ENCODE data around the gene SBF1. TPM values are rescaled to one million over a fixed set of nuclear protein-coding genes. Genes with fewer than 3 reads are reported as not detected.
"Not testable (repeated sequence)": the region's sequence is repeated elsewhere in the genome, so short reads cannot be mapped to it uniquely, and the experiment has no call there.

Gene SBF1
- total RNA-seq, 1 experiment from 2014 or later = 97.2 TPM

GRCh38 chr22:50521710-50522109 is 46.9 kb upstream of the SBF1 start:
- intact Hi-C loops (cut with micrococcal nuclease; ENCODE audit: unreplicated experiment) = no loop called here
- Histone ChIP-seq H3K36me3 (ENCODE audit: insufficient read depth, low read length, poor library complexity, severe bottlenecking) (peaks cover 69% of the 10 kb centered on the region), H3K27ac (ENCODE audit: low read depth, low read length, poor library complexity, severe bottlenecking) (no peak overlapping the region), H3K4me1 (ENCODE audit: insufficient read depth, low read length, poor library complexity, severe bottlenecking) (peaks cover 12% of the 10 kb centered on the region), H3K27me3 (replicated peaks; ENCODE audit: insufficient read depth, low read depth, low read length, poor library complexity) (no peaks in the 10 kb centered on the region), H3K9me3 (ENCODE audit: low read depth, low read length, poor library complexity, severe bottlenecking) (no peaks in the 10 kb centered on the region), H3K4me3 (ENCODE audit: low read depth, low read length, poor library complexity, severe bottlenecking) (no peak overlapping the region)
- POLR2A ChIA-PET (ENCODE audit: low non-redundant PET) = no interaction called here
- DNase-seq (ENCODE audit: low spot score) = no peak
- CTCF ChIA-PET = no interaction called here
- no TSS peak for BruUV-seq (replicated peaks)
- no peak for TF ChIP-seq EZH2 (IDR thresholded peaks at IDR 0.05; ENCODE audit: borderline replicate concordance, low read depth, low read length, poor library complexity, severe bottlenecking)
- no peak for TF ChIP-seq CTCF (conservative IDR thresholded peaks at IDR 0.05; ENCODE audit: low read depth, low read length)

- ChIA-PET CTCF (no interaction called here), POLR2A (ENCODE audit: low non-redundant PET) (no interaction called here)
- no peaks in the 10 kb centered on the region for H3K27me3 ChIP-seq (replicated peaks; ENCODE audit: insufficient read depth, low read depth, low read length, poor library complexity)
- intact Hi-C loops (cut with micrococcal nuclease; ENCODE audit: unreplicated experiment) = no loop called here
- H3K27ac ChIP-seq (ENCODE audit: low read depth, low read length, poor library complexity, severe bottlenecking) = no peak overlapping the region
- peaks cover 72% of the 10 kb centered on the region for H3K36me3 ChIP-seq (ENCODE audit: insufficient read depth, low read length, poor library complexity, severe bottlenecking)
- H3K4me3 ChIP-seq (ENCODE audit: low read depth, low read length, poor library complexity, severe bottlenecking) = no peak overlapping the region
- H3K9me3 ChIP-seq (ENCODE audit: low read depth, low read length, poor library complexity, severe bottlenecking) = no peaks in the 10 kb centered on the region
- peaks cover 9% of the 10 kb centered on the region for H3K4me1 ChIP-seq (ENCODE audit: insufficient read depth, low read length, poor library complexity, severe bottlenecking)
- no peak for DNase-seq (ENCODE audit: low spot score)
- TF ChIP-seq CTCF (conservative IDR thresholded peaks at IDR 0.05; ENCODE audit: low read depth, low read length) = no peak
- TF ChIP-seq EZH2 (IDR thresholded peaks at IDR 0.05; ENCODE audit: borderline replicate concordance, low read depth, low read length, poor library complexity, severe bottlenecking) = no peak
- BruUV-seq (replicated peaks) = no TSS peak
Observed at GRCh38 chr22:50520826-50521453, 46.1 kb upstream of the SBF1 start.

- H3K4me3 ChIP-seq (ENCODE audit: low read depth, low read length, poor library complexity, severe bottlenecking); H3K27me3 ChIP-seq (replicated peaks; ENCODE audit: insufficient read depth, low read depth, low read length, poor library complexity); intact Hi-C loops (cut with micrococcal nuclease; ENCODE audit: unreplicated experiment); H3K27ac ChIP-seq (ENCODE audit: low read depth, low read length, poor library complexity, severe bottlenecking); H3K9me3 ChIP-seq (ENCODE audit: low read depth, low read length, poor library complexity, severe bottlenecking); CTCF ChIA-PET; DNase-seq (ENCODE audit: low spot score); BruUV-seq (replicated peaks); POLR2A ChIA-PET (ENCODE audit: low non-redundant PET); H3K4me1 ChIP-seq (ENCODE audit: insufficient read depth, low read length, poor library complexity, severe bottlenecking): not testable (repeated sequence)
- H3K36me3 ChIP-seq (ENCODE audit: insufficient read depth, low read length, poor library complexity, severe bottlenecking) = peaks cover 72% of the 10 kb centered on the region
Observed at GRCh38 chr22:50520184-50520583, 45.3 kb upstream of the SBF1 start.

GRCh38 chr22:50519151-50519550 is 44.3 kb upstream of the SBF1 start:
- H3K36me3 ChIP-seq (ENCODE audit: insufficient read depth, low read length, poor library complexity, severe bottlenecking) = peaks cover 66% of the 10 kb centered on the region
- CTCF ChIA-PET = no interaction called here
- intact Hi-C loops (cut with micrococcal nuclease; ENCODE audit: unreplicated experiment) = no loop called here

More at GRCh38 chr22:50519151-50519550, 44.3 kb upstream of the SBF1 start:
- no peak for DNase-seq (ENCODE audit: low spot score)
- TF ChIP-seq EZH2 (IDR thresholded peaks at IDR 0.05; ENCODE audit: borderline replicate concordance, low read depth, low read length, poor library complexity, severe bottlenecking) (no peak), CTCF (conservative IDR thresholded peaks at IDR 0.05; ENCODE audit: low read depth, low read length) (no peak)
- no TSS peak for BruUV-seq (replicated peaks)
- Histone ChIP-seq H3K27me3 (replicated peaks; ENCODE audit: insufficient read depth, low read depth, low read length, poor library complexity) (no peaks in the 10 kb centered on the region), H3K4me1 (ENCODE audit: insufficient read depth, low read length, poor library complexity, severe bottlenecking) (peaks cover under 1% of the 10 kb centered on the region), H3K4me3 (ENCODE audit: low read depth, low read length, poor library complexity, severe bottlenecking) (no peak overlapping the region), H3K27ac (ENCODE audit: low read depth, low read length, poor library complexity, severe bottlenecking) (no peak overlapping the region), H3K9me3 (ENCODE audit: low read depth, low read length, poor library complexity, severe bottlenecking) (no peaks in the 10 kb centered on the region)
- POLR2A ChIA-PET (ENCODE audit: low non-redundant PET) = no interaction called here

All from A673 (cell line).